Left lung (tissue), 10 donors: ENCODE measurements around the gene PCMT1. TPM values are rescaled to one million over a fixed set of nuclear protein-coding genes. Genes with fewer than 3 reads are reported as not detected.

Source experiments
- ATAC-seq: fragments of 200-7000 bp; cut with Tn5 transposase; one replicate; pipeline ENCODE4 v1.9.1; 2020; ENCODE audit warnings: moderate library complexity
- DNase-seq, 4 donors: peaks; one replicate each; pipeline ENCODE4 v3.0.0-alpha.2; 2013 to 2020
- H3K27ac ChIP-seq, 2 donors: fragments of 200-600 bp; sonication (generic) in 1 of 2; one replicate each; pipeline versions ENCODE4 v1.5.0 to v1.8.0; 2020 to 2021
- H3K27me3 ChIP-seq, 2 donors: fragments of 200-600 bp; sonication (generic) in 1 of 2; one replicate each; pipeline versions ENCODE4 v1.5.0 to v1.8.0; 2020 to 2021
- H3K36me3 ChIP-seq, 2 donors: fragments of 200-600 bp; sonication (generic) in 1 of 2; one replicate each; pipeline versions ENCODE4 v1.5.0 to v1.8.0; 2020 to 2021
- H3K4me1 ChIP-seq, 2 donors: fragments of 200-600 bp; one replicate each; pipeline ENCODE4 v1.8.0; 2021
- H3K4me3 ChIP-seq, 2 donors: fragments of 200-600 bp; sonication (generic) in 1 of 2; one replicate each; pipeline versions ENCODE4 v1.5.0 to v1.8.0; 2020 to 2021; ENCODE audit warnings: mild to moderate bottlenecking in 1 of 2
- H3K9me3 ChIP-seq, 2 donors: fragments of 200-600 bp; sonication (generic) in 1 of 2; one replicate each; pipeline versions ENCODE4 v1.5.0 to v1.8.0; 2020 to 2021
- intact Hi-C, 2 donors: fragments of 100-400 bp; cut with DNase I; formaldehyde crosslinking; loops; one replicate each; pipeline versions ENCODE4 v1.11.2 to v1.14.2; 2022
- polyA plus RNA-seq, 6 donors: library from polyadenylated mRNA; unstranded; fragments of 120-200 nt; gene quantifications; one replicate each; pipeline ENCODE4 v1.2.1, GENCODE V29; 2013; ENCODE audit not compliant: insufficient read length in 6 of 6
- total RNA-seq, 2 donors: library from RNA; stranded (reverse); fragmentation: NEBNext Ultra II Directional; extraction: Animal tissue kit (Norgen Biotek cat#: 25700); gene quantifications; one replicate each; pipeline ENCODE4 v1.2.1, GENCODE V29; 2021
- TF ChIP-seq, protein P1 (sequence below), 2 donors: fragments of 200-600 bp; sonication (generic) in 1 of 2; IDR thresholded peaks; one replicate each; pipeline versions ENCODE4 v1.5.0 to v1.8.0; 2021; ENCODE audit warnings: antibody characterized with exemption in 2 of 2
- donor health status: DM: no; HTN: yes; CAD: no.
- donor health status: DM: no; HTN: no; CAD: no.

Gene PCMT1
- total and polyA plus RNA-seq, 8 donors, result 61.8 to 87.4 (median 80.3) TPM

DNA sequence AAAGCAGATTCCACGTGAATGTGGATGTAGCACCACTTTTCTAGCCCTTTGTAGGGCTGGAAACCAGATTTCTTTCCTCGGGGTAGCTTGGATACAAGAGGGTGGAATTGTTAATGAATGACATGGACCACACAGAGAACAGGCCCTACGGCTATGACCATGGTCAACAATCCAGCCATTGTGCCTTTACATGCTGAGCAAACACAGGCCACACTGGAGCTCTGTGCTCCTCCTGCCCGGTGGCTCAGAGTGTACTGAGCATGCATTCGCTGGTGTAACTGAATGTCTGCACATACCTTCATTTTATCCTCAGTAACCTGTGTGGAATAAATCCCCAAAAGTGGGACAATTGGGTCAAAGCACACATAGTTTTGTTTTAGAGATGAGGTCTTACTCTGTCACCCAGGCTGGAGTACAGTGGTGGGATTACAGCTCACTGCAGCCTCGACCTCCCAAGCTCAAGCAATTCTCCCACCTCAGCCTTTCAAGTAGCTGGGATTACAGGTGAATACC, 81.8 kb downstream of the PCMT1 start:
- no peak for ATAC-seq
- intact Hi-C loops, result loop anchor here in 1 of 2 donors (10.0 kb wide), 1 partner anchor 93 kb away; the partner anchor contains the start of gene RAET1G

DNA sequence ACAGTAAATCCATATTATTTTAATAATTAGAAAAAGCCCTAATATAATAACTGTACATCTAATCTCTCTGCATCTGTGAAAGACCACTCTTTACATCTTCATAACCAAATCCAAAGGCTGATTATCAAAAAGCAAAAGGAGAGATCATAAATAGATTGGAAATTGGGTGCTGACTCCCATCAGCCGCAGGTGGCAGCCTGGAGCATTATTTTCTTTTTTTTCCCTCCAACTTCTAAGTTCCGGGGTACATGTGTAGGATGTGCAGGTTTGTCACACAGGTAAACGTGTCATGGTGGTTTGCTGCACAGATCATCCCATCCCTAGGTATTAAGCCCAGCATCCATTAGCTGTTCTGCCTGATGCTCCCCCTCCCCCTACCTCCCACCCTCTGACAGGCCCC, 84.1 kb downstream of the PCMT1 start:
- H3K27ac ChIP-seq, result no peak overlapping the region
- H3K9me3 ChIP-seq, result no peaks in the 10 kb centered on the region
- DNase-seq (no peak), ATAC-seq (no peak)
- TF ChIP-seq, protein P1, sequence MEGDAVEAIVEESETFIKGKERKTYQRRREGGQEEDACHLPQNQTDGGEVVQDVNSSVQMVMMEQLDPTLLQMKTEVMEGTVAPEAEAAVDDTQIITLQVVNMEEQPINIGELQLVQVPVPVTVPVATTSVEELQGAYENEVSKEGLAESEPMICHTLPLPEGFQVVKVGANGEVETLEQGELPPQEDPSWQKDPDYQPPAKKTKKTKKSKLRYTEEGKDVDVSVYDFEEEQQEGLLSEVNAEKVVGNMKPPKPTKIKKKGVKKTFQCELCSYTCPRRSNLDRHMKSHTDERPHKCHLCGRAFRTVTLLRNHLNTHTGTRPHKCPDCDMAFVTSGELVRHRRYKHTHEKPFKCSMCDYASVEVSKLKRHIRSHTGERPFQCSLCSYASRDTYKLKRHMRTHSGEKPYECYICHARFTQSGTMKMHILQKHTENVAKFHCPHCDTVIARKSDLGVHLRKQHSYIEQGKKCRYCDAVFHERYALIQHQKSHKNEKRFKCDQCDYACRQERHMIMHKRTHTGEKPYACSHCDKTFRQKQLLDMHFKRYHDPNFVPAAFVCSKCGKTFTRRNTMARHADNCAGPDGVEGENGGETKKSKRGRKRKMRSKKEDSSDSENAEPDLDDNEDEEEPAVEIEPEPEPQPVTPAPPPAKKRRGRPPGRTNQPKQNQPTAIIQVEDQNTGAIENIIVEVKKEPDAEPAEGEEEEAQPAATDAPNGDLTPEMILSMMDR (IDR thresholded peaks at IDR 0.05), result no peak
- H3K36me3 ChIP-seq, result peaks cover 0 to 8% of the 10 kb centered on the region in 2 donors
- no peaks in the 10 kb centered on the region for H3K4me1 ChIP-seq
- no peaks in the 10 kb centered on the region for H3K27me3 ChIP-seq
- no peak overlapping the region for H3K4me3 ChIP-seq
- intact Hi-C loops, result loop anchor here in 1 of 2 donors (10.0 kb wide), 1 partner anchor 91 kb away; the partner anchor contains the start of gene RAET1G

More for the DNA sequence above, 81.8 kb downstream of the PCMT1 start:
- TF ChIP-seq, protein P1 (IDR thresholded peaks at IDR 0.05), result no peak
- Histone ChIP-seq H3K9me3 (no peaks in the 10 kb centered on the region), H3K27ac (no peak overlapping the region), H3K36me3 (peaks cover 0 to 8% of the 10 kb centered on the region in 2 donors), H3K4me1 (no peaks in the 10 kb centered on the region), H3K27me3 (no peaks in the 10 kb centered on the region), H3K4me3 (no peak overlapping the region)
- no peak for DNase-seq

DNA sequence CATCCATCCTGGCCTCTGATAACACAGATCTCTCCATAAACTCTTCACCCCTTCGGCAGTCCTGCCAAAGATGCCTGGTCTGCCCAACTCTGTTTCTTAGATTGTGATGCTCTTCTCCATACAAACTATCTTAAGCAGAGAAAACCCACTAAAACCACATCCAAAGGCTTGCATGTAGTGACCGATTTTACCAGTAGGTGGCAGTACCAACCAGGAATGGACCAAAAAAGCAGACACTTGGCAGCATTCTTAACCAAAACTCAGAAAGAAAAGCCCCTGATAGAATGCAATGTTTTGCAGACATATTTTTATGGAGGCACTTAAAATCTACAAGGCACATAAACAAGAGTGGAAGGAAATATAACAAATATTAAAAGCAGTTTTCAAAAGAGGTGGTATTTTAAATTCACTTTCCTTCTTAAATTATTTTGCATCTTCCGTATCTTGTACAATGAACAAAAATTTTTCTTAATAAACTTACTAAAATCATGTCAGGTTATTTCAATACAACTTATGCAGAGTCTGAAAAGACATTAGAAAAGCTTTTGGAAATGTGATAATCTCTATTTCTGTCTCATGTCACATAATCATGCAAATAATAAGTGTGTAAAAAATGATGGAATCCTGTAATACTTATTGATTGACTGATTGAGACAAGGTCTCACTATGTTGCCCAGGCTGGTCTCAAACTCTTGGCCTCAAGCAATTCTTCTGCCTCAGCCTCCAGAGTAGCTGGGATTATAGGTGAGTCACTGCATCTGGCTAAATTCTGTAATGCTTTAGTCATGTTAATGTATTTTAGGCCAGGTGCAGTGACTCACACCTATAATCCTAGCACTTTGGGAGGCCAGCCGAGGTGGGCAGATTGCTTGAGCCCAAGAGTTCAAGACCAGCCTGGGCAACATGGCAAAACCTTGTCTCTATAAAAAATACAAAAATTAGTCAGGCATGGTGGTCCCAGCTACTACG, 85.3 kb downstream of the PCMT1 start:
- no peaks in the 10 kb centered on the region for H3K9me3 ChIP-seq
- H3K27me3 ChIP-seq, result no peaks in the 10 kb centered on the region
- no peak overlapping the region for H3K4me3 ChIP-seq
- no peaks in the 10 kb centered on the region for H3K4me1 ChIP-seq
- intact Hi-C loops, result loop anchor here (5.0 to 10.0 kb wide), 2 partner anchors 90 to 93 kb away; partner anchors contain the start of gene RAET1G (in 1 of the 2)
- ATAC-seq, result peak; percentile 88
- peaks cover 0 to 8% of the 10 kb centered on the region in 2 donors for H3K36me3 ChIP-seq
- TF ChIP-seq, protein P1 (IDR thresholded peaks at IDR 0.05), result peak; percentile 84 to 90
- peak in 2 of 4 donors; percentile 65 to 78 for DNase-seq
- no peak overlapping the region for H3K27ac ChIP-seq

DNA sequence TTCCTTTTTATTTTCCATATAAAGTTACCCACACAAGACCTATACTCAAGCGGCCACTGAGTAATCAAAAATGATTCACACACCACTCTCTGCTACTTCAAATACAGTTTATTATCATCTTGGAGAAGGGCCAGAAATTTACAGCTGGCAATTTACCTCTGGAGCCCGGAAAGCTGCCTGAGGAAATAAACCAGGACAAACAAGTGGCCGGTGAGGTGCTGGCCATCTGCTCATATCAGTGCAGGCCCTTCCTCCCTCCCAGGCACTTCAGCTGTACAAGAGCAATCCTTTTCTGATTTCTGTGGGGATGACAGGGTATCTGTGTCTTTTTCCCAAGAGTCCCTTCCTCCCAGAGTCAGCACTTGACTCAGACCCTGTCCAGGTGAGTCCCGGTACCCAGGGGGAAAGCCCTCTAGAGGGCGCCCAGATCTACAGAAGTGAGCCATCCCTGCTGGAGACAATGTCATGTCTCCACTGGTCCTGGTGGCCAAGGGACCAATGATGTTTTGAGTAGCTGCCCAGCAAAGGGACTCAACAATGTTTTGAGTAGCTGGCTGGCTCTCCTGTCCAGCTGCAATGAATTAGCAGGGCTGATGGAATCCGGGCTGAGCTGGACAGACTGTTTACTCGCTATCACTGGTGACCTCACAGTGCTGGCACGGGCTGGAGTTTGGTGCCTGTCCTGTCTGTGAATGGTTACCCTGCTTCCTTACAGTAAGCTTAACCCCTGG, 91.0 kb downstream of the PCMT1 start:
- Histone ChIP-seq H3K27me3 (no peaks in the 10 kb centered on the region), H3K9me3 (no peaks in the 10 kb centered on the region), H3K4me3 (no peak overlapping the region), H3K4me1 (peaks cover 0 to 4% of the 10 kb centered on the region in 2 donors), H3K36me3 (peaks cover 0 to 3% of the 10 kb centered on the region in 2 donors), H3K27ac (no peak overlapping the region)
- ATAC-seq, result peak; percentile 96
- intact Hi-C loops, result no loop called here
- TF ChIP-seq, protein P1 (IDR thresholded peaks at IDR 0.05), result peak; percentile 44 to 47
- DNase-seq, result peak in 3 of 4 donors; percentile 42 to 69 (median 63)
